GM12878 (cell line): ENCODE data around the gene SUPT3H. TPM values are rescaled to one million over a fixed set of nuclear protein-coding genes. Genes with fewer than 3 reads are reported as not detected.

ENCODE experiments used
- ASH2L ChIP-seq: fragments of 300-600, 200-600 bp; sonication (generic); IDR thresholded peaks from 2 replicates; pipeline ENCODE4 v1.6.1; 2017; ENCODE audit warnings: low read depth, mild to moderate bottlenecking, borderline replicate concordance
- BCL11A ChIP-seq: IDR thresholded peaks from 2 replicates; pipeline ENCODE4 v1.6.1; 2011; ENCODE audit warnings: low read depth, low read length
- BHLHE40 ChIP-seq, 2 experiments: fragments of 450-650 bp in 1 of 2; IDR thresholded peaks; 2 replicates each; pipeline ENCODE4 v1.6.1; 2011 to 2017; ENCODE audit warnings: low read depth in 2 of 2, borderline replicate concordance in 1 of 2, improper control_type of control experiment in 1 of 2, low read length in 1 of 2, mild to moderate bottlenecking in 1 of 2
- CTCF ChIP-seq, 3 experiments: IDR thresholded peaks in 2 of 3; conservative IDR thresholded peaks in 1 of 3; 2 replicates each; pipeline ENCODE4 v1.5.1; 2011; ENCODE audit warnings: low read depth in 3 of 3, low read length in 3 of 3, mild to moderate bottlenecking in 3 of 3, control low read depth in 2 of 3, moderate library complexity in 2 of 3, inconsistent platforms in 1 of 3, mixed read lengths in 1 of 3; ENCODE audit not compliant: control insufficient read depth in 2 of 3, insufficient read depth in 1 of 3; ENCODE audit errors: extremely low read depth in 1 of 3
- DPF2 ChIP-seq: fragments of 450-650 bp; IDR thresholded peaks from 2 replicates; pipeline ENCODE4 v1.6.1; 2017; ENCODE audit warnings: mild to moderate bottlenecking
- ELK1 ChIP-seq: IDR thresholded peaks from 2 replicates; pipeline ENCODE4 v1.6.1; 2012; ENCODE audit warnings: low read depth, low read length, improper control_type of control experiment
- ESRRA ChIP-seq: IDR thresholded peaks from 2 replicates; pipeline ENCODE4 v1.6.1; 2012; ENCODE audit warnings: mild to moderate bottlenecking, low read length, improper control_type of control experiment
- GABPA ChIP-seq: IDR thresholded peaks from 2 replicates; pipeline ENCODE4 v1.6.1; 2014; ENCODE audit warnings: antibody characterized with exemption, low read depth, mild to moderate bottlenecking, inconsistent platforms
- IKZF1 ChIP-seq: fragments of 450-650 bp; conservative IDR thresholded peaks from 2 replicates; pipeline ENCODE4 v1.6.1; 2017; ENCODE audit warnings: antibody characterized with exemption, mild to moderate bottlenecking
- IRF3 ChIP-seq: fragments of 450-650 bp; IDR thresholded peaks from 2 replicates; pipeline ENCODE4 v1.6.1; 2014; ENCODE audit warnings: mild to moderate bottlenecking
- KDM1A ChIP-seq: fragments of 200-600 bp; sonication (generic); IDR thresholded peaks from 2 replicates; pipeline ENCODE4 v1.6.1; 2016; ENCODE audit warnings: borderline replicate concordance
- KLF5 ChIP-seq: fragments of 450-650 bp; IDR thresholded peaks from 2 replicates; pipeline ENCODE4 v1.6.1; 2014; ENCODE audit warnings: mild to moderate bottlenecking; ENCODE audit not compliant: partially characterized antibody
- LARP7 ChIP-seq: fragments of 450-650 bp; IDR thresholded peaks from 2 replicates; pipeline ENCODE4 v1.6.1; 2017; ENCODE audit warnings: mild to moderate bottlenecking
- NBN ChIP-seq: fragments of 450-650 bp; IDR thresholded peaks from 2 replicates; pipeline ENCODE4 v1.6.1; 2016
- NR2C1 ChIP-seq: fragments of 450-650 bp; IDR thresholded peaks from 2 replicates; pipeline ENCODE4 v1.6.1; 2017; ENCODE audit warnings: antibody characterized with exemption, mild to moderate bottlenecking, moderate library complexity
- NR2C2 ChIP-seq: IDR thresholded peaks from 2 replicates; pipeline ENCODE4 v1.6.1; 2011; ENCODE audit warnings: borderline replicate concordance, low read depth; ENCODE audit not compliant: control insufficient read depth, insufficient read length
- NR2F1 ChIP-seq: fragments of 450-650 bp; conservative IDR thresholded peaks from 2 replicates; pipeline ENCODE4 v1.6.1; 2017; ENCODE audit warnings: mild to moderate bottlenecking
- RUNX3 ChIP-seq: IDR thresholded peaks from 2 replicates; pipeline ENCODE4 v1.6.1; 2012; ENCODE audit warnings: low read length, inconsistent platforms
- SUPT20H ChIP-seq: IDR thresholded peaks from 2 replicates; pipeline ENCODE4 v1.6.1; 2011; ENCODE audit warnings: low read depth, mild to moderate bottlenecking, low read length, moderate library complexity, borderline replicate concordance; ENCODE audit not compliant: control insufficient read depth
- TARDBP ChIP-seq: IDR thresholded peaks from 2 replicates; pipeline ENCODE4 v1.6.1; 2016; ENCODE audit warnings: borderline replicate concordance
- ZBTB11 ChIP-seq: fragments of 450-650 bp; formaldehyde crosslinking; IDR thresholded peaks from 2 replicates; pipeline ENCODE4 v1.5.0; 2022; ENCODE audit warnings: mild to moderate bottlenecking, missing genetic modification characterization
- polyA plus RNA-seq, 11 experiments: library from polyadenylated mRNA; depleted of rRNA in 4 of 11; unstranded in 6 of 11; stranded (reverse) in 5 of 11; fragments of >200 nt; fragmentation: Nextera tagmentation in 4 of 11; fragmentation: Illumina TruSeq in 1 of 11; extraction: Ambion mirVana in 4 of 11; extraction: Trizol in 1 of 11; gene quantifications; 1 replicate in 1 of 11; 2 replicates in 10 of 11; pipeline versions ENCODE4 v1.2.1 to v1.2.3, GENCODE V29; 2011 to 2016; ENCODE audit warnings: inconsistent platforms in 2 of 11, missing spikeins in 2 of 11, low read depth in 1 of 11
- total RNA-seq, 4 experiments: library from RNA; depleted of rRNA in 3 of 4; stranded (reverse); fragments of >200 nt in 3 of 4; fragmentation: Illumina TruSeq in 1 of 4; extraction: Trizol in 1 of 4; gene quantifications; 2 replicates each; pipeline versions ENCODE4 v1.2.1 to v1.2.3, GENCODE V29; 2013 to 2021

SUPT3H gene
- total and polyA plus RNA-seq, 10 of the 15 experiments (the other 5 are each of a cell fraction or from before 2014, with no cell fraction given), result 0.51 to 3.7 (median 2.0) TPM

- TF ChIP-seq CTCF (IDR thresholded peaks at IDR 0.05 in 2 of 3, conservative IDR thresholded peaks at IDR 0.05 in 1 of 3; ENCODE audit: control insufficient read depth in 2 of 3, extremely low read depth in 1 of 3, insufficient read depth in 1 of 3, low read depth in 3 of 3, low read length in 3 of 3), result no peak
- TF ChIP-seq TARDBP, result no peak
- peak; percentile 50; the same call in 1 of the 2 replicates for TF ChIP-seq RUNX3
- TF ChIP-seq BCL11A, result peak; percentile 19; the same call in 1 of the 2 replicates
- TF ChIP-seq KDM1A, result no peak
- TF ChIP-seq IKZF1, result 0 out of 2 replicates have a peak, but pooled peaks have one; percentile 35
- TF ChIP-seq NR2C1, result no peak
- no peak for TF ChIP-seq NBN
- TF ChIP-seq LARP7, result no peak
- TF ChIP-seq ASH2L, result no peak
- no peak for TF ChIP-seq BHLHE40 (IDR thresholded peaks at IDR 0.05; ENCODE audit: borderline replicate concordance in 1 of 2, low read depth in 2 of 2, low read length in 1 of 2)
- TF ChIP-seq GABPA, result no peak
- TF ChIP-seq IRF3, result no peak
- TF ChIP-seq NR2C2, result no peak
- TF ChIP-seq SUPT20H, result no peak
- TF ChIP-seq DPF2, result peak; percentile 50; the same call in 1 of the 2 replicates
- no peak for TF ChIP-seq ESRRA
- TF ChIP-seq KLF5, result no peak
- no peak for TF ChIP-seq ZBTB11 (CRISPR knock-in tag)
- no peak for TF ChIP-seq ELK1
- TF ChIP-seq NR2F1, result peak; percentile 74
Observed at GRCh38 chr6:45163952-45164766, 213.6 kb downstream of the SUPT3H start (continued).
